Thyroid gland (tissue), 4 donors: ENCODE data around the gene ALG11. TPM values are rescaled to one million over a fixed set of nuclear protein-coding genes. Genes with fewer than 3 reads are reported as not detected.
"Not testable (repeated sequence)": the region's sequence is repeated elsewhere in the genome, so short reads cannot be mapped to it uniquely, and the experiment has no call there.

Source experiments
- DNase-seq, 2 donors: peaks; one replicate each; pipeline ENCODE4 v3.0.0-alpha.2; 2019
- H3K27ac ChIP-seq, 3 donors: fragments of 200-600 bp; sonication (generic); 1 replicate in 2 of 3; 2 replicates in 1 of 3; pipeline ENCODE4 v1.5.1; 2016 to 2019; ENCODE audit warnings: mild to moderate bottlenecking in 1 of 3, moderate library complexity in 1 of 3
- H3K27me3 ChIP-seq: fragments of 200-600 bp; sonication (generic); one replicate; pipeline ENCODE4 v1.5.1; 2019
- H3K36me3 ChIP-seq, 2 donors: fragments of 200-600 bp; sonication (generic); one replicate each; pipeline ENCODE4 v1.5.1; 2016 to 2019
- H3K4me1 ChIP-seq, 2 donors: fragments of 200-600 bp; sonication (generic); one replicate each; pipeline ENCODE4 v1.5.1; 2017 to 2019
- H3K4me3 ChIP-seq, 3 donors: fragments of 200-600 bp; sonication (generic); replicated peaks in 1 of 3; 1 replicate in 2 of 3; 2 replicates in 1 of 3; pipeline ENCODE4 v1.5.1; 2016; ENCODE audit warnings: mild to moderate bottlenecking in 1 of 3
- H3K9me3 ChIP-seq: fragments of 200-600 bp; sonication (generic); one replicate; pipeline ENCODE4 v1.5.1; 2017
- POLR2A ChIP-seq, 2 donors: fragments of 450-650 bp; IDR thresholded peaks; one replicate each; pipeline ENCODE4 v1.6.1; 2017; ENCODE audit warnings: antibody characterized with exemption in 2 of 2, mild to moderate bottlenecking in 2 of 2, moderate library complexity in 1 of 2
- WGBS, 2 donors: methylation state at CpG; one replicate each; pipeline ENCODE4 v1.1.5; 2017; 5-methylcytosine and 5-hydroxymethylcytosine counted together
- intact Hi-C: fragments of 100-400 bp; cut with DNase I; formaldehyde crosslinking; loops from one replicate; pipeline ENCODE4 v1.15.1; 2023
- total RNA-seq, 4 donors: library from RNA; depleted of rRNA; stranded (reverse); fragments of >200 nt; gene quantifications; one replicate each; pipeline ENCODE4 v1.2.3, GENCODE V29; 2016
- TF ChIP-seq, protein P1 (sequence below), 6 experiments: fragments of 200-600 bp in 3 of 6; fragments of 450-650 bp in 3 of 6; sonication (generic) in 3 of 6; IDR thresholded peaks; one replicate each; pipeline ENCODE4 v1.5.1; 2016 to 2019; ENCODE audit warnings: antibody characterized with exemption in 6 of 6, mild to moderate bottlenecking in 2 of 6, inconsistent platforms in 1 of 6, moderate library complexity in 1 of 6

The ALG11 gene
- total RNA-seq, 4 donors from 2014 or later, result 23.4 to 42.1 (median 39.0) TPM

DNA sequence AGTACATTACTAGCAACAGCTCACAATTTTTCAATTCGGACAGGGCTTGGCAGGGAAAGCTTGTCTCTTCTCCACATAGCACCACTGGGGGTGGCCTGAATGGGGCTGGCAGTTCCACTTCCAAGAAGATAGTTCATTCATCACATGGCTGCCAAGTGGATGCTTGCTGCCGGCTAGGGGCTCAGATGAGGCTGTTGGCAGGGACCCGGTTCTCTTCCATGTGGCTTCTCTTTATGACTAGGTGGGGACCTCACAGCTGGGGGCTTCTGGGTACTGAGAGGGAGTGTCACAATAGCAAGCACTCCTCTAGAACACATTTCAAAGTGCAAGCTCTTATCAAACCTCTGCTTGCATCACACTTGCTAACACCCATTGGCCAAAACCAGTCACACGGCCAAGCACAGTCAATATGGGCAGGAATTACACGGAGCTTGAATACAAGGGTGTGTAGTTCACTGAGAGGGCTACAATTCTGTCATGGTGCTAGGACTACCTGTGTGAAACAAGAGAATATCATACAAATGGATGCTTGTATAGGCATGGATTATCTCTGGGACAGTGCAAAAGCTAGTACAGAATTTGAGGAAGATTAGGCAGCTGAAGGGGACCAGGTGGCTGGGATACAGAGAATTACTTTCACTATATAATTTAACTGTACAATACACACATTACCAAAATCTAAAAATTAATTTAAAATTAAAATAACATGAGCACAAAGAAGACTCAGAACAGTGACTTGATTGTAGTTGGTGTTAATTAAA is 33.2 kb upstream of the ALG11 start:
- no peaks in the 10 kb centered on the region for H3K4me1 ChIP-seq
- H3K27me3 ChIP-seq, result no peaks in the 10 kb centered on the region
- 71 to 87% methylated on average over 4 to 5 of the region's 5 CpGs for WGBS, 2 donors
- H3K9me3 ChIP-seq, result no peaks in the 10 kb centered on the region
- intact Hi-C loops, result no loop called here
- DNase-seq, result no peak
- no peak overlapping the region for H3K4me3 ChIP-seq
- H3K36me3 ChIP-seq, result no peaks in the 10 kb centered on the region
- TF ChIP-seq, protein P1, sequence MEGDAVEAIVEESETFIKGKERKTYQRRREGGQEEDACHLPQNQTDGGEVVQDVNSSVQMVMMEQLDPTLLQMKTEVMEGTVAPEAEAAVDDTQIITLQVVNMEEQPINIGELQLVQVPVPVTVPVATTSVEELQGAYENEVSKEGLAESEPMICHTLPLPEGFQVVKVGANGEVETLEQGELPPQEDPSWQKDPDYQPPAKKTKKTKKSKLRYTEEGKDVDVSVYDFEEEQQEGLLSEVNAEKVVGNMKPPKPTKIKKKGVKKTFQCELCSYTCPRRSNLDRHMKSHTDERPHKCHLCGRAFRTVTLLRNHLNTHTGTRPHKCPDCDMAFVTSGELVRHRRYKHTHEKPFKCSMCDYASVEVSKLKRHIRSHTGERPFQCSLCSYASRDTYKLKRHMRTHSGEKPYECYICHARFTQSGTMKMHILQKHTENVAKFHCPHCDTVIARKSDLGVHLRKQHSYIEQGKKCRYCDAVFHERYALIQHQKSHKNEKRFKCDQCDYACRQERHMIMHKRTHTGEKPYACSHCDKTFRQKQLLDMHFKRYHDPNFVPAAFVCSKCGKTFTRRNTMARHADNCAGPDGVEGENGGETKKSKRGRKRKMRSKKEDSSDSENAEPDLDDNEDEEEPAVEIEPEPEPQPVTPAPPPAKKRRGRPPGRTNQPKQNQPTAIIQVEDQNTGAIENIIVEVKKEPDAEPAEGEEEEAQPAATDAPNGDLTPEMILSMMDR (IDR thresholded peaks at IDR 0.05), result no peak
- TF ChIP-seq POLR2A (IDR thresholded peaks at IDR 0.05), result no peak
- H3K27ac ChIP-seq, result no peak overlapping the region

DNA sequence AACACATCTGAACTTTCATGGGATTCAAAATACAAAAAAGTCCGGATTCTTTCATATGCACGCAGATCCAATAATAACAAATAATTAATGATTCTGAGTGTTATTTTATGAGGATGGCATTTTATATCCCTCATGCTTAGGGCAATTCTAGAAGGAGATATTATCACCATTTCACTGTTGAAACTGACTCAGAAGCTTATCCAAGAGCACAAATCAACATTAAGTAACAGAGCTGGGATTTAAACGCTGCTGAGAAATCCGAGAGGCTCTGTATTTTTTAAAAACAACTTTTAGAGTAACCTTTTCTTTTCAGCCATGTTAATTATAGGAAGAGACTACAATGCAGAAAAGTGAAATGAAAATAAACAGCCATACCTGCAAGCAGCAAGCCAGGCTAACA is 31.3 kb upstream of the ALG11 start:
- no peaks in the 10 kb centered on the region for H3K27me3 ChIP-seq
- no peaks in the 10 kb centered on the region for H3K36me3 ChIP-seq
- no peak for DNase-seq
- no peak overlapping the region for H3K4me3 ChIP-seq
- intact Hi-C loops, result no loop called here
- H3K9me3 ChIP-seq, result no peaks in the 10 kb centered on the region
- no peak overlapping the region for H3K27ac ChIP-seq
- 63 to 68% methylated on average over 4 of the region's 4 CpGs for WGBS, 2 donors
- TF ChIP-seq POLR2A (IDR thresholded peaks at IDR 0.05), result no peak
- TF ChIP-seq, protein P1 (IDR thresholded peaks at IDR 0.05), result no peak
- no peaks in the 10 kb centered on the region for H3K4me1 ChIP-seq

GRCh38 chr13:51981355-51981754 is 30.8 kb upstream of the ALG11 start:
- H3K27ac ChIP-seq, result no peak overlapping the region
- H3K27me3 ChIP-seq, result no peaks in the 10 kb centered on the region
- intact Hi-C loops, result no loop called here
- no peaks in the 10 kb centered on the region for H3K36me3 ChIP-seq
- no peak for TF ChIP-seq POLR2A (IDR thresholded peaks at IDR 0.05)
- TF ChIP-seq, protein P1 (IDR thresholded peaks at IDR 0.05), result no peak
- 88 to 89% methylated on average over 4 of the region's 4 CpGs for WGBS, 2 donors
- DNase-seq, result no peak
- H3K4me3 ChIP-seq, result no peak overlapping the region
- H3K9me3 ChIP-seq, result no peaks in the 10 kb centered on the region
- H3K4me1 ChIP-seq, result no peaks in the 10 kb centered on the region

DNA sequence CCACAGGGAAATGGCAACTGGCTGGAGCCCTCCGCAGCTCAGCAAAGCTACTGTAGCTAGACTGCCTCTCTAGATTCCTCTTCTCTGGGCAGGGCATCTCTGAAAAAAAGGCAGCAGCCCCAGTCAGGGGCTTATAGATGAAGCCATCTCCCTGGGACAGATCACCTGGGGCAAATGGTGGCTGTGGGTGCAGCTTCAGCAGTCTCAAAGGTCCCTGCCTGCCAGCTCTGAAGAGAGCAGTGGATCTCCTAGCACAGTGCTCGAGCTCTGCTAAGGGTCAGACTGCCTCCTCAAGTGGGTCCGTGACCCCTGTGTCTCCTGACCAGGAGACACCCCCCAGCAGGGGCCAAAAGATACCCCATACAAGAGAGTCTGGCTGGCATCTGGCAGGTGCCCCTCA is 28.9 kb upstream of the ALG11 start:
- H3K4me3 ChIP-seq, DNase-seq, H3K27ac ChIP-seq, H3K36me3 ChIP-seq, H3K4me1 ChIP-seq, H3K27me3 ChIP-seq, H3K9me3 ChIP-seq, intact Hi-C loops: not testable (repeated sequence)
- 85 to 90% methylated on average over 3 of the region's 3 CpGs for WGBS, 2 donors

DNA sequence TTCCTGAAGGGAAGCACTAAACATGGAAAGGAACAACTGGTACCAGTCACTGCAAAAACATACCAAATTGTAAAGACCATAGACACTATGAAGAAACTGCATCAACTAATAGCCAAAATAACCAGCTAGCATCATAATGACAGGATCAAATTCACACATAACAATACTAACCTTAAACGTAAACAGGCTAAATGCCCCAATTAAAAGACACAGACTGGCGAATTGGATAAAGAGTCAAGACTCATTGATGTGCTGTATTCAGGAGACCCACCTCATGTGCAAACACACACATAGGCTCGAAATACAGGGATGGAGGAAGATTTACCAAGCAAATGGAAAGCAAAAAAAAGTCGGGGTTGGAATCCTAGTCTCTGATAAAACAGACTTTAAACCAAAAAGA is 27.3 kb upstream of the ALG11 start:
- H3K4me3 ChIP-seq, intact Hi-C loops, H3K9me3 ChIP-seq, DNase-seq, H3K4me1 ChIP-seq, H3K27me3 ChIP-seq, H3K36me3 ChIP-seq, H3K27ac ChIP-seq: not testable (repeated sequence)
- 89 to 90% methylated on average over 4 of the region's 4 CpGs for WGBS, 2 donors

DNA sequence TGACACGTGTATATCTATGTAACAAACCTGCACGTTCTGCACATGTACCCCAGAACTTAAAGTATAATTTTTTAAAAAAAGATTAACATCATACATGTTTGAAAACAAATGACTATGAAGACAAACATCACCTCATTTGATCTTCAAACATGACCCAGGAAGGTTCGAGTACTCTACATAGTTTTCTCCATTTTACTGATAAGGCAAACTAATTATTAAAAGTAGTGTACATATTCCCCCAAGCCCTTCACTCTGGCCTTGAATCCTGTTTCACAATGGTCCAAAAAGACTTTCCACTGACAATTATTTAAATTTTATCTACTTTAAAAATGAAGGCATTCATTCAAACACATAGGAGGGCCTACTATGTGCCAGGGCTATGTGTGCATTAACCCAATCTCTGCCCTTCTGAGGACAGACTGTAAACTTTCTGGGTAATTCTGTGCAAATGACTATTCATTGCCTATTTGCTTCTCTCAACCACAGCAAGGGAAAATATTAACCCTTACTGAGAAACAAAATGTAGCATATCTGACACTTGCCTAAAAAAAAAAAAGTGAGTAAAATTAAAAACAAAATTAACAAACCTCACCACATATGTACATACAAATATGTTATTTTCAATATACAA is 23.1 kb upstream of the ALG11 start:
- Histone ChIP-seq H3K4me3 (no peak overlapping the region), H3K27ac (no peak overlapping the region), H3K4me1 (no peaks in the 10 kb centered on the region), H3K36me3 (no peaks in the 10 kb centered on the region), H3K27me3 (no peaks in the 10 kb centered on the region), H3K9me3 (no peaks in the 10 kb centered on the region)
- intact Hi-C loops, result no loop called here
- no peak for TF ChIP-seq POLR2A (IDR thresholded peaks at IDR 0.05)
- TF ChIP-seq, protein P1 (IDR thresholded peaks at IDR 0.05), result no peak
- WGBS, 2 donors, result 92 to 95% methylated on average over 3 of the region's 3 CpGs
- no peak for DNase-seq
